ENCODE results near the gene STYK1. TPM values are rescaled to one million over a fixed set of nuclear protein-coding genes. Genes with fewer than 3 reads are reported as not detected.

Gene STYK1
- total RNA-seq, 1 donor from 2014 or later, result 1.4 TPM

DNA sequence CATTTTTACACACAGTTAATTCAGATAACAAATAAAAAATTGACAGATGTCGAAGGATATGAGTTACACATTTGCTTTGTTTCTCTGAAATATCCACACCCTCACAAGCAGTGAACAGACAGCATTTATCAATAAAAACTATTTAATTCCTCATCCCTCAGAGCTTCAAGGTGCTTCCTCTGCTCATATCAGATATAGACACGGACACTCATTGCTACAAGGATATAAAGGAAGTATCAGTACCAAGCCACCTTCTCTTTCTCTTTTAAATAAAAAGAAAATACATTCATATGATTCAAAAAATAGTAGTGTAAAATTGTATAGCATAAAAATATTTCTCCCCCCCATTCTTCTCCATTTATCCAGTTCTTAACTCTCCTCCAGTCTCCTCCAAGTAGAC lies 38.5 kb downstream of the STYK1 start:
- TF ChIP-seq, protein P1, sequence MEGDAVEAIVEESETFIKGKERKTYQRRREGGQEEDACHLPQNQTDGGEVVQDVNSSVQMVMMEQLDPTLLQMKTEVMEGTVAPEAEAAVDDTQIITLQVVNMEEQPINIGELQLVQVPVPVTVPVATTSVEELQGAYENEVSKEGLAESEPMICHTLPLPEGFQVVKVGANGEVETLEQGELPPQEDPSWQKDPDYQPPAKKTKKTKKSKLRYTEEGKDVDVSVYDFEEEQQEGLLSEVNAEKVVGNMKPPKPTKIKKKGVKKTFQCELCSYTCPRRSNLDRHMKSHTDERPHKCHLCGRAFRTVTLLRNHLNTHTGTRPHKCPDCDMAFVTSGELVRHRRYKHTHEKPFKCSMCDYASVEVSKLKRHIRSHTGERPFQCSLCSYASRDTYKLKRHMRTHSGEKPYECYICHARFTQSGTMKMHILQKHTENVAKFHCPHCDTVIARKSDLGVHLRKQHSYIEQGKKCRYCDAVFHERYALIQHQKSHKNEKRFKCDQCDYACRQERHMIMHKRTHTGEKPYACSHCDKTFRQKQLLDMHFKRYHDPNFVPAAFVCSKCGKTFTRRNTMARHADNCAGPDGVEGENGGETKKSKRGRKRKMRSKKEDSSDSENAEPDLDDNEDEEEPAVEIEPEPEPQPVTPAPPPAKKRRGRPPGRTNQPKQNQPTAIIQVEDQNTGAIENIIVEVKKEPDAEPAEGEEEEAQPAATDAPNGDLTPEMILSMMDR (IDR thresholded peaks at IDR 0.05; ENCODE audit: unreplicated experiment), result no peak
- peaks cover 10% of the 10 kb centered on the region for H3K4me1 Mint-ChIP-seq
- H3K36me3 Mint-ChIP-seq, result no peaks in the 10 kb centered on the region
- H3K27ac Mint-ChIP-seq, result no peak overlapping the region
- no peak for DNase-seq (ENCODE audit: low spot score in 2 of 2, unreplicated experiment in 2 of 2)
- H3K9me3 Mint-ChIP-seq, result no peaks in the 10 kb centered on the region
- no peak overlapping the region for H3K4me3 Mint-ChIP-seq
- no peaks in the 10 kb centered on the region for H3K27me3 Mint-ChIP-seq (ENCODE audit: low read depth)

DNA sequence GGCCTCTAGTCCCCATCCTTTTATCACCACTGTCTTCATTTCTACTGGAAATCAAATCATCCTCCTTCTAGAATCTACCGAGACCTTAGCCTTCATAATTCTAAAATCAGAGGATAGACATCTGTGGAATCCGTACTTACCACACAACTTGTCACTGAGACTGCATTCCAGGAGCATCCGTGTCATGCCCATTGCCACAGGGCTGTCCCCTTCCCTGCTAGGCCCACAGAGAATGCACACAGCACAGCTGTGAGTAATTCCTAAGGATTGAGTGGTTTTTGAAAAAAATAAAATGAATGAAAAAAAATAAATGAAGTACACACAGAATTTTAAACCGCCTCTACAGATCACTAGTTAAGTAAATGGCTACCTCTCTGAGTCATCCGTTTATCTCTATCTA lies 39.4 kb downstream of the STYK1 start:
- peaks cover 10% of the 10 kb centered on the region for H3K4me1 Mint-ChIP-seq
- TF ChIP-seq, protein P1 (IDR thresholded peaks at IDR 0.05; ENCODE audit: unreplicated experiment), result no peak
- no peak for DNase-seq (ENCODE audit: low spot score in 2 of 2, unreplicated experiment in 2 of 2)
- no peak overlapping the region for H3K4me3 Mint-ChIP-seq
- H3K36me3 Mint-ChIP-seq, result no peaks in the 10 kb centered on the region
- no peaks in the 10 kb centered on the region for H3K27me3 Mint-ChIP-seq (ENCODE audit: low read depth)
- no peaks in the 10 kb centered on the region for H3K9me3 Mint-ChIP-seq
- no peak overlapping the region for H3K27ac Mint-ChIP-seq

DNA sequence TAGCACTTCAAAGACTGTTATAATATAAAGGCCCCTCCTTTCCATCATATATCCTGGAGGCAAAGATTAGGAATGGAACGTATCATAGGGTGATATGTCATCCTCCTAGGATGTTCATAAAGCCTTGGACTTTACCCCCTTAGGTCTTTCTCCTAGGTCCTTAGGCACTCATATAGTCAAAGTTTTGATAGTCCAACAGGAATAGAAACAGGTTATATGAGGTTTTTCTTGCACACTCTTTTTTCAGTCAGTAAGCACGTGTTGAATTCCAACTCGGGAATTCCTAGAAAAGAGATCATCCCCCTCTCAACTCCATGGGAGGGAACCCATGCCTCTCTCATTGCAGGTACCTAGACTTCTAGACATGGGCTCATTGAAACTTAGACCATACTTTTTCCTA lies 40.3 kb downstream of the STYK1 start:
- Mint-ChIP-seq H3K27me3 (ENCODE audit: low read depth) (no peaks in the 10 kb centered on the region), H3K4me1 (peaks cover 10% of the 10 kb centered on the region), H3K27ac (no peak overlapping the region), H3K36me3 (no peaks in the 10 kb centered on the region), H3K4me3 (no peak overlapping the region), H3K9me3 (no peaks in the 10 kb centered on the region)
- TF ChIP-seq, protein P1 (IDR thresholded peaks at IDR 0.05; ENCODE audit: unreplicated experiment), result no peak
- no peak for DNase-seq (ENCODE audit: low spot score in 2 of 2, unreplicated experiment in 2 of 2)

DNA sequence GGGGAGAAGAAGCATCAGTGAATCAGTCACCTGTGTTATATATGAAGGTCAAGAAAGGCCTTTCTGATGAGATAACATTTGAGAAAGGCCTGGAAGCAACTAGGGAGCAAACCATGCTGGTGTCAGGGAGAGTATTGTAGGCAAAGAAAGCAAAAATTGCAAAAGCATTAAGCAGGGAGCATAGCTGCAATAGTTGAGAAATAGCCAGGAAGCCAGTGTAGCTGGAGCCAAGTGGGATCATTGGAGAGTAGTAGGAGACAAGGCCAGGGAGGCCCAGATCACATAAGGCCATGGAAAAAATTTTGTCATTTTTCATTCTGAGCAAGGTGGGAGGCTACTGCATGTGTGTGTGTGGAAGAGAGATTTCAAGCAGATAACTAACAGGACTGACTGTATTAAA lies 41.6 kb downstream of the STYK1 start:
- no peaks in the 10 kb centered on the region for H3K27me3 Mint-ChIP-seq (ENCODE audit: low read depth)
- peaks cover 10% of the 10 kb centered on the region for H3K4me1 Mint-ChIP-seq
- no peaks in the 10 kb centered on the region for H3K36me3 Mint-ChIP-seq
- TF ChIP-seq, protein P1 (IDR thresholded peaks at IDR 0.05; ENCODE audit: unreplicated experiment), result no peak
- no peaks in the 10 kb centered on the region for H3K9me3 Mint-ChIP-seq
- DNase-seq (ENCODE audit: low spot score in 2 of 2, unreplicated experiment in 2 of 2), result no peak
- no peak overlapping the region for H3K27ac Mint-ChIP-seq
- H3K4me3 Mint-ChIP-seq, result no peak overlapping the region

DNA sequence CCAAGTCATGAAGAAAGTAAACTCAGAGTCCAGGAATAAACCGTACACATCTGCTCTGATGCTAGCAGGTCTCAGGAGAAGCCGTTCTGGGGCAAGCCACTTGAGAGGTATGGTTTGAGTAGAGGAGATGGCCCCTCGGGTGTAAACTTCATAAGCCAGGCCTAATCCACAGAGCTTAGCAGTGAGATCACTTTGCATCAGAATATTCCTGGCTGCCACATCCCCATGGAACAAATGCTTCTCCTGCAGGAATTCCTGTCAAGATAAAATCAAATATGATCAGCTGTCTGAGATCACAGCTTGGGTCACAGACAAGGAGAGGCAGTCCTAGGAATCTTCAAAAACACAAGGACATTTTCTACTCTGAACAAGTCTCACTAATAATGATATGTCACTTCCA lies 49.2 kb downstream of the STYK1 start:
- Mint-ChIP-seq H3K9me3 (no peaks in the 10 kb centered on the region), H3K27ac (no peak overlapping the region), H3K27me3 (ENCODE audit: low read depth) (no peaks in the 10 kb centered on the region), H3K4me3 (no peak overlapping the region), H3K4me1 (no peaks in the 10 kb centered on the region), H3K36me3 (no peaks in the 10 kb centered on the region)
- TF ChIP-seq, protein P1 (IDR thresholded peaks at IDR 0.05; ENCODE audit: unreplicated experiment), result no peak
- DNase-seq (ENCODE audit: low spot score in 2 of 2, unreplicated experiment in 2 of 2), result no peak

DNA sequence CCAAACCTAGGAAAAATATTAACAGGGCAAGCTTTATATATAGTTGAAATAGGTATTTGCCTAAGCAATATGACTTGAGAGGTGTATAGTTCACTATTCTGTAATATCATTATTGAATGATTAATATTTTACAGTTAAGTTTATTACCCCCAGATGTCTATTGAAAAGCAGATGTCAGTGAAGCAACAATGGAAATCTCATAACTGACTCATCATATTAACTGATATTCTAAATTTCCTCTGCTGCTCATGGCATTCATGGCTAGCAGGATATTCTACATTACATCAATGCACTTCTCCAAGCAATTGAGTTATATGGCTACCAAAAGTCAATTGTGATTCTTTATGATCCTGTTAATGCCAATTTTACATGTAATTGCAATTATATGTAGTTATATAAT lies 50.7 kb downstream of the STYK1 start:
- H3K9me3 Mint-ChIP-seq, result no peaks in the 10 kb centered on the region
- H3K27me3 Mint-ChIP-seq (ENCODE audit: low read depth), result no peaks in the 10 kb centered on the region
- H3K36me3 Mint-ChIP-seq, result no peaks in the 10 kb centered on the region
- no peak overlapping the region for H3K27ac Mint-ChIP-seq
- DNase-seq (ENCODE audit: low spot score in 2 of 2, unreplicated experiment in 2 of 2), result no peak
- no peaks in the 10 kb centered on the region for H3K4me1 Mint-ChIP-seq
- TF ChIP-seq, protein P1 (IDR thresholded peaks at IDR 0.05; ENCODE audit: unreplicated experiment), result no peak
- no peak overlapping the region for H3K4me3 Mint-ChIP-seq
